Activated T-cell treated with anti-CD3 and anti-CD28 coated beads for 4 hours (primary cell): ENCODE measurements around the gene HMGCS1.
"Not testable (repeated sequence)": the region's sequence is repeated elsewhere in the genome, so short reads cannot be mapped to it uniquely, and the experiment has no call there.

Experiments
- DNase-seq: peaks from one replicate; pipeline ENCODE4 v3.0.0-alpha.2; 2020

The HMGCS1 gene

DNA sequence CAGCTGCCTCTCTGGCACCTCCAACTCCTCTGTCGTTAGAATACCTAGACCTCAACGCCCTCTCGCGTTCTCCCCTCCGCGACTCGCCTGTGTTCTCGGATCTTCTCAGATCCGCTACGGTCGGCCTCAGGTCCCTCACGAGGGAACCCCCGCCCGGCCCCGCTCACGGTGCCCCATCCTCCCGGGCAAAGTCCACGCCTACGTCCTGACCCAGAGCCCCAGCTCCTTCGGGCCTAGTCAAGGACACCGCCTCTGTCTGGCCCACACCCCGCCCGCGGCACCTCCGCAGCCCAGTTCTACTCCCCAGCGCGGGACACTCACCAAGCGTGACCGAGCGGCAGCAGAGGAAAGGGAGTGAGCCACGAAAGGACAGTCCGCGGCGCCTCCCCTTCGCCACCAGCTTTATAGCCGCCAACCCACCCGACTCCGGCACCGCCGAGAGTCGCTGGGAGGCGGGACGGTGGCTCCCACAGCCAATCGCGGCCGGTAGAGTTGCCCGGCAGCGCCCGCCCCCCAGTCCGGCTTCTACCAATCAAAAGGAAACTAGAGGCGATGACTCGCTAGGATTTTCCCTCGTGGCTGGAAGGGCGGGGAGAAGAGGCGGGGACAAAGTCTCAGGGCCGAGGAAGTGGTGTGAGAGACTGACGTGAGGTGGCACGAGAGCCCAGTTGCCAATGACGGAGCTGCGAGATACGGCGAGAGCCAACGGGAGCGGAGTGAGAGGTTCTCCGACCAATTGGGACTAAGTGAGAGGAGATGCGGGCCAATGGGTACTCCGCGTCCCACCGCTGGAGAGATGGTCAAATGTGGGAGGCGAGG, at the start of gene HMGCS1:
Gene HMGCS1 (minus strand): TSS at position 378 of the 819 bp plus-strand sequence. CDS start 14,447 bp downstream, outside the sequence.
- peak; percentile 98 for DNase-seq

DNA sequence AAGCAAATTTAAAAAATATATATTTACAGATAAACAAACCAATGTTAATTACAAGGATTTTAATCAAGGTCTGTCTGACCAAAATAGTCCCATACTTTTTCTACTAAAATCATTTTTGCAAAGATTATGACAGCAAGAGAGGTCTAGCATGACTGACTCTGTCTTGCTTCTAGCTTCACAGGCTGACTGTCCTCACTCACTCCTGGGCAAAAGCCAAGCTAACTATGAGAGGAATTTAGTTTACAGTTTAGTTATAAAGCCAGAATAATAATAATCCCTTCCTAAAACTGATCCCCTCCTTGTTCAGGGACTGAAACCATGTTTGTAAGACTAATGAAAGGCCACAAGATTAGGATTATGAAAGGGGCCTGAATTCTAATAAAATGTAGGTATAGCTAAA, 45.5 kb upstream of the HMGCS1 start:
- DNase-seq, result no peak

DNA sequence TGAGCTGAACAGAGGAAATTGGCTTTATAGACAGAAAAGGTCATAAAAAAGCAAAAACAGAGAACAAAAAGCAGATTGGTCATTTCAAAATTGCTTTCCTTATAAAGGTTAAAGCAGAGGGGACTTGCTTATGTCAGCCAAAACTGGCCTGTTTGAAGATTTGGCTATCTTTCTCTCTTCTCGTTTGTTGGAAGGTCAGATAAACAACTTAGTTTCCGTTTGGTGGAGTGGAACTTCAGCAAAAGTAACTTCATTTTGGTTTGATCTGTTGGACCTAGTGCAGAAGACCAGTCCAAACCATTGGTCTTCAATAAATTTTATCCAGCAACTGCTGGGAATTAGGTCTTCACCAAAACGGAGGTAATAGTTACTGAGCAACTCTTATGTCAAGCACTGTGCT, 45.1 kb upstream of the HMGCS1 start:
- no peak for DNase-seq

DNA sequence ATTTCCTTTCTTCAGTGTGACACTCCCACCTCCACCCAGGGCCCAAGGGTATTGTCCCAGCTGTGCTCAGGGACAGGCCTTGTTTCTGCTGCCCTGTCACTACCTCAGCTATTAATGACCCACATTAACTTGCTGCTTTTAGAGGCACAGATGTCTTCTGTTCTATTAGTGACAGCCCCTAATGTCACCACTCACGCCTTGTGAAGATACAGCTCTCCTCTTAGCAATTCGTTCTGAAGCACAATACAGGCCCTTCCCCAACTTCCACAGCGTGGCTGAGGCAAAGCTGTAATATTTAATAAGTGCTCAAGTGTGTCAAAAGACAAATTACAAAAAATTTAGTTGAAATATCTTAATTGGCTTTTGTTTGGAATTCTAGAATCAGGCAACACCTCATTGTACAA, 44.7 kb upstream of the HMGCS1 start:
- no peak for DNase-seq

DNA sequence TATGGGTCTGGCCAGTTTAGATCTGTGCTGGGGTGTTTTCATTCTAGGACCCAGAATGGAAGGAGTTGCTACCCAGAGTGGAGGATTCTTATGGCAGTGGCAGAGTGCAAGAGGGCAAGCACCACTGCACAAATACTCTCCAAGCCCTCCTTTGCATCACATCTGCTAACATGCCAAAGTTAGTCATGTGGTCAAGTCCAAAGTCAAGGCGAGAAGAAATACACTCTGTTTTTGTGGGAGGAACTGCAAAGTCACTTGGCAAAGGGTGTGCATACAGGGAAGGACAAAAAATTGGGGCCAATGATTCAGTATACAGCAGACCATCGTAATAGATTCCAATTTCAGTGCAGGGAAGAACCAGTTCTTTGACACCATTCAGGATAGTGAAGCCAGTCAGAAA, 43.9 kb upstream of the HMGCS1 start:
- DNase-seq, result no peak

- DNase-seq, result no peak
These were observed 41.6 kb upstream of the HMGCS1 start for GRCh38 chr5:43354774-43355173.

DNA sequence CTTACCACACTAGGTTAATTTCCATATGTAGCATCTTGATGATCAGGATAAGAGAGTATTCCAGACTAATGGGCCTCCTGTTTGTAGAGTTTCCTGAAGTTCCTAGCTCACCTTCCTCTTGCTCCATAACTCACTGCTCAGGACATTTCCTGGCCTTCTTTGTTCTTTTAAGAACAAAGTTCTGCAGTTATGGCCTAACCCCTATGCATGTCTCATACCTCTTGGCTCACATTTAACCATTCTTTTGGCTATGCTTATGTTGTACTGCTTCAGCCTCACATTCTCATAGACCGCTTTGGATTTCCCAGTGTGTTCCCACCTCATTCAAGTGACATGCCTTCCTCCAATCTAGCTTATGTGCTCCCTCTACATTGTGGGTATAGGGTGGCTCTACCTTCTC, 40.5 kb upstream of the HMGCS1 start:
- DNase-seq, result no peak

GRCh38 chr5:43352915-43353314, 39.7 kb upstream of the HMGCS1 start:
- no peak for DNase-seq

DNA sequence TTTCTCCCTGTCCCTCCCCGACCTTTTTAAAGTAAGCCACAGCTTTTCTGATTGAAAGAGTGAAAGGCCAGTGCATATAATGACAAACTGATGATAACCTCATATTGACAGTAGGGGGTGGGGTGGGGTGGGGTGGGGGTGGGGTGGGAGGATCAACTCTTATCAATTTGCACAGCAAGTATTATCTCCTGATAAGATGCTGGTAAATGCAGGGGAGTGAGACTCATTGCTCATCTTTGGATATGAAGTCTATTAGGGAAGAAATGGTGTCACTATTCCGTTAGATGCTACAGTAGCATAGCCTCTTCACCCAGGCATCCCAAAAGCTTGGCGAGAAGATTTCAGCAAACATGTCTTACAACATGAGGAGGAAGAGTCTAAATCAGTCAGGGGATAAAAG, 38.9 kb upstream of the HMGCS1 start:
- DNase-seq, result no peak

- DNase-seq, result no peak
These were observed 35.7 kb upstream of the HMGCS1 start for GRCh38 chr5:43348861-43349363.

DNA sequence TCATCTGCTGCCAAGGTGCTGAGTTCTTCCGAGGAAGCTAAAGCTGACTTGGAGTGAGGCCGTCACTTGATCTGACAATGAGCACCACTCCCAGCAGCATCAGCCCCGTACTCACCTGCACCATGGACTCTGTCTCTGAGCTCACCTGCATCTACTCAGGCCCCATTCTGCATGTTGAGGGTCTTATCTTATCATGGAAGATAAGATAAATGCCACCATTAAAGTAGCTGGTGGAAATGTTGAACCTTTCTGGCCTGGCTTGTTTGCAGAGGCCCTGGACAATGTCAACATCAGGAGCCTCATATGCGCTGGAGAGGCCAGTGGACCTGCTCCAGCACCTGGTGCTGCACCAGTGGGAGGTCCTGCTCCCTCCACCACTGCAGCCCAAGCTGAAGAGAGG, 35.0 kb upstream of the HMGCS1 start:
- no peak for DNase-seq

GRCh38 chr5:43338862-43339261, 25.6 kb upstream of the HMGCS1 start:
- no peak for DNase-seq

GRCh38 chr5:43336159-43336558, 22.9 kb upstream of the HMGCS1 start:
- no peak for DNase-seq

DNA sequence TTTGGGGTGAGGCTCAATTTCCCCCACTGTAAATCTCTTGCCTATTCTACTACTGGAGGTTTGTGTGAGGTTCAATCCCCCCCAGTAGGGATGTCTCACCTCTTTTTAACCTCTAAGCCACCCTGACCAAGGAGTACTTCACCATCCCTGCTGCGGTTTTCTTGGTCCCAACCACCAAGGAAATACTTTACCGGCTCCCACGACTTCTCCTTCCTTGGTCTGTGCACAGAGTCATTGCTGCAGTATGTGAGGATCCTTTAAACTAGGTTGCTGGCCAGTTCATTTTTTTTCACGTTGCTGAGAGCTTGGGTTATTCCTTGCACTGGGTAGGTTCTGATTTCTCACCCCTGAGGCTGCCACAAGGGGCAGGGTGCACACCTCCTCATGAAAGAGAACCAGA, 22.5 kb upstream of the HMGCS1 start:
- DNase-seq, result no peak

DNA sequence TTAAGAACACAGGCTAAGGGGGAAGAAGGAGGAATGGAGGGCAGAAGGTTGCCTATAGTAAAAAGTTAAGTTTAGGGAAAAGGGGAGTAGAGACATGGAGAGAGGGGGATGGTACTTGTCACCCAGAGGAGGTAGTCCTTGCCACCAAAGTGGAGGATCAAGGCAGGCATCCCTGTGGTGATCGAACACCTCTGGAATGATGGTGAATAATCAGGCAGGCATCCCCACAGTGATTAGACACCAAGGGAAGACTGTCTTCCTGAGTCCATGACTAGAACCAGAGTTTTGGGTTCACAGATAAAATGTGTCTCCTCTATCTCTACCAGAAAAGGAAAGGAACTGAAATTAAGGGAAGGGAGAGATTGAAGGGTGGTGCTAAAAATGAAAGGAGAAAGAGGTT, 19.2 kb upstream of the HMGCS1 start:
- no peak for DNase-seq

DNA sequence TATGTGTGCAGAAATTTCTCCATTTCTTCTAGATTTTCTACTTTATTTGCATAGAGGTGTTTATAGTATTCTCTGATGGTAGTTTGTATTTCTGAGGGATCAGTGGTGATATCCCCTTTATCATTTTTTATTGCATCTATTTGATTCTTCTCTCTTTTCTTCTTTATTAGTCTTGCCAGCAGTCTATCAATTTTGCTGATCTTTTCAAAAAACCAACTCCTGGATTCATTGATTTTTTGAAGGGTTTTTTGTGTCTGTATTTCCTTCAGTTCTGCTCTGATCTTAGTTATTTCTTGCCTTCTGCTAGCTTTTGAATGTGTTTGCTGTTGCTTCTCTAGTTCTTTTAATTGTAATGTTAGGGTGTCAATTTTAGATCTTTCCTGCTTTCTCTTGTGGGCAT, 12.4 kb upstream of the HMGCS1 start:
- not testable (repeated sequence) for DNase-seq

DNA sequence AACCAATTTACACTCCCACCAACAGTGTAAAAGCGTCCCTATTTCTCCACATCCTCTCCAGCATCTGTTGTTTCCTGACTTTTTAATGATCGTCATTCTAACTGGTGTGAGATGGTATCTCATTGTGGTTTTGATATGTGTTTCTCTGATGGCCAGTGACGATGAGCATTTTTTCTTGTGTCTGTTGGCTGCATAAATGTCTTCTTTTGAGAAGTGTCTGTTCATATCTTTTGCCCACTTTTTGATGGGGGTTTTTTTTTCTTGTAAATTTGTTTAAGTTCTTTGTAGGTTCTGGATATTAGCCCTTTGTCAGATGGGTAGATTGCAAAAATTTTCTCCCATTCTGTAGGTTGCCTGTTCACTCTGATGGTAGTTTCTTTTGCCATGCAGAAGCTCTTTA, 10.3 kb upstream of the HMGCS1 start:
- not testable (repeated sequence) for DNase-seq

GRCh38 chr5:43320846-43321245, 7.6 kb upstream of the HMGCS1 start:
- no peak for DNase-seq

DNA sequence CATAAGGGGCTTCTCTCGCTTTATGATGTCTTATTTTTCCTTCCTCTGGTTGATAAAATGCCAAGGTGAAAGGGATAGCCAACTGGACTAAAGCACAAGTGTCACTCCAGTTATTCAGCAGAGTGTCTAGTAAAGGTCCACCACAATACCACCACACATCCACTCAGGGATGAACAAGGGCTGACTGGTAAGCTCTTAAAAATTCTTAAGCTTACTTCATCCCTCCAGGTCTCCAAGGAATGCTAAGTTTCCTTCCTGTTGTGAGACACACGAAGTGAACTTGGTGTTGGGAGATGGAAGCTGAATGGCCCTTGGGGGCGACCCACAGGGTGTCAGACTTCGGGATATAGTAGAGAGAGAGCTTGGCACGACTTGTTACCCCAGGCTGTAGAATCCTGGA, 3.2 kb upstream of the HMGCS1 start:
- DNase-seq, result no peak

DNA sequence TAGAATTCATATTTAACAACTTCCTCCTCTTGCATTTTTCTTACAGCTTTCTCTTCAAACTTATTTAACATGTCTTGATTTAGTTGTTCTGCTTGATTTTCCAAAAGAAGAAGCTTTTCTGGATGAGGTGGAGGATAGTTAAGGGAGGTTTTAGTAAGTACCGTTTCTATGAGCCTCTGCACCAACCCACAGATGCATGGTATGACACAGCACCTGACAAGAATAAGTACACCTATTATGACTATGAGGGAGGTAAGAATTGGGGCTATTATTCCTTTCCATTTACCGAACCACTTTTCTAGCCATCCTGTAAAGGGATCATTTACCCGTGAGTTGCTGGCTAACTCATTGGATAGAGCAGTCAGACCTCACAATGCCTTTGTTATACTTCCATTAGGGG, 2.5 kb upstream of the HMGCS1 start:
- DNase-seq, result no peak

GRCh38 chr5:43315263-43315662, 2.1 kb upstream of the HMGCS1 start:
- DNase-seq, result no peak

DNA sequence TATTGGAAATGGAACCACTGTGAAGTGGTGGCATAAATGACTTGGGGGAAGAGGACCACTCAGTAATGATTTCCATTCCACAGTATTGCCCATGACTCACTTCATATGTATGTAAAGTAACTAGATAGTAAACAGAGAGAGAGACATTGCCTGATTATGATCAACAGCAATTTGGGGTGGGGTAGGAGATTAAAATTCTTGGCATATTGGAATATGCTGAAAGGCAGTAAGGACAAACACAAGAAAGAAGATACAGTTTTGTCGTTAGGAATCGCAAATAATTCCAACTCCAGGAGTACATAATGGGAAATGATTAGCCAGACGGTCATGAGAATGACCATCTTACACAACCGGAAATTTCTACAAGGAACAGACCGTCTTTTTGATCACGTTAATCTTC, 1.5 kb upstream of the HMGCS1 start:
- DNase-seq, result no peak

DNA sequence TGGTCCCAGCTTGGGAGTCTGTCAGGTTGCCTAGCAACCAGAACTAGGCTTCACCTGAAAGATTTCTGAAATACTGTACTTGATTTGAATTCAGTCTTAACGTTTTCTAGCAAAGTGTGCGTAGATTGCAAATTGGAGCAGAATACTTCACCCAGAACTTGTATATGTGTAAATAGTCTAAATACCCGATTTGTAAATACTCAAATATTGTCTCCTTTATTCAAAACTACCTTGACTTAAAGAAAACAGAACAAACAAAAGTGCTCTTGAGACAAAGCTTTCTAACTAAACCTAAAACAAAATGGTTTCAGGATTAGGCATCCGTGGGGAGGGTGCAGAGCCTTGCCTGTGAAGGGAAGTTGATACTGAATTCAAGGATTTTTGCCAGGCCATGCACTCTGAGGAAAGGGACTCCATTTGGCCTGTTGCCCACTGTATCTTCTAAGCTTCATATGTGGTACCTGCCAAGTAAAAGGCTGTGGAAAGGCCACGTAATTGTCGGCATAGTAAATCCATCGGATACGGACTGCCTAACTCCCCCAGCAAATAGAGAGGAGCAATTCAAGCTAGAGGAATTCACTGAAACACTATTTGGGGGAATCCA, 744 bp upstream of the HMGCS1 start:
- DNase-seq, result no peak

DNA sequence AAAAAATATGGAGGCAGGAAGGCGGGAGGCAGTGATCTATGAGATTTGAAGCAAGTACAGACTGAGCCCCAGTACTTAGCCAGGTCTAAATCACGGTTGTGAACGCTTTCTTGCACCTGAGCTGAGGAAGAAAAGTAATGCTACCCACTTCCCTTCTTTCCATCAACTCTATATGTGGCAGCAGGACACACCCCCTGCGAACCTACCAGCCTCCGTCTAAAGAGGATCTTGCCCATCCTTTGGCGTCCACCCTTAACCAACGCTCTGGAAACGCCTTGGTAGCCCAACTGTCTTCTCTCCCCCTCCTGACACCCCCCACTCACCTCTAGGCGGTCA, 545 bp downstream of the HMGCS1 start:
- DNase-seq, result no peak
